Activated naive CD8-positive, alpha-beta T cell (primary cell): ENCODE data around the gene URAD.
"Not testable (repeated sequence)": the region's sequence is repeated elsewhere in the genome, so short reads cannot be mapped to it uniquely, and the experiment has no call there.

ENCODE experiments used
- H3K27ac Mint-ChIP-seq: one replicate; pipeline ENCODE4 v1.8.0; 2021; ENCODE audit warnings: mixed read lengths
- H3K27me3 Mint-ChIP-seq: one replicate; pipeline ENCODE4 v1.8.0; 2021; ENCODE audit warnings: mixed read lengths
- H3K36me3 Mint-ChIP-seq: one replicate; pipeline ENCODE4 v1.8.0; 2021; ENCODE audit warnings: mixed read lengths
- H3K4me1 Mint-ChIP-seq: one replicate; pipeline ENCODE4 v1.8.0; 2021; ENCODE audit warnings: low read depth, mixed read lengths
- H3K4me3 Mint-ChIP-seq: one replicate; pipeline ENCODE4 v1.8.0; 2021; ENCODE audit warnings: mild to moderate bottlenecking, mixed read lengths
- H3K9me3 Mint-ChIP-seq: one replicate; pipeline ENCODE4 v1.8.0; 2021; ENCODE audit warnings: low read depth, mixed read lengths

Gene URAD

DNA sequence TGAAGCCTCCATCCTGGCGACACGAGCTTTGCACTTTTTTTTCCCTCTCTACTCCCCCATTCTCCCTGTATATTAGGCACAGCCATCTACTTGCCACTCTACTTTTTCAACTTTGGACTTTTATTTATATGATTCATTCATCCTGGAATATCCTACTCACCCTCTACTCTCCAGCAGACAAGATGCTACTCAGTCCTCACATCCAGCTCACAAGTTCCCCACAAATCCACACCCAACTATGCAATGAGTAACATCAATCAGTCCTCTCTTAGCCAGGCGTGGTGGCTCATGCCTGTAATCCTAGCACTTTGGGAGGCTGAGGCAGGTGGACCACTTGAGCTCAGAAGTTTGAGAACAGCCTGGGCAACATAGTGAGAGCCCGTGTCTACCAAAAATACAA lies 23.9 kb upstream of the URAD start:
- Mint-ChIP-seq H3K36me3 (no peaks in the 10 kb centered on the region), H3K9me3 (no peaks in the 10 kb centered on the region), H3K4me1 (peaks cover 1% of the 10 kb centered on the region), H3K27ac (no peak overlapping the region), H3K27me3 (peaks cover 6% of the 10 kb centered on the region), H3K4me3 (no peak overlapping the region)

DNA sequence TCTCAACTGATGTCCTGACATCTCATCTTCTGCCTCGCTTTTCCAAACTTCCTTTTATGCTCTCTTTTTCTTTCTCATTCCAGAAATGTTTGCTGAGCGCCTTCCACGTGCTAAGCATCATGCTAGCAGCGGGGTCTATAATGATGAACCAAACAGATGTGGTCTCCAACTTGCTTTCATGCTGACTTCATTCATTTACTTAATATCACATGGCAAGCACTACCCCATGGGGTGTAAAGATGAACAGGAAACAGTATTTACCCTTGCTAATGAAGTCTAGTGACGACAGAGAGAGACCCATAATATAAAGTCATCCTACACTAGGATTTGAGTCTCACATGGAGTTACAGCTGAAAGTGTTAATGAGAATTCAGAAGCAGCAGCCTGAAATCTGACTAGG lies 21.6 kb upstream of the URAD start:
- Mint-ChIP-seq H3K9me3 (no peaks in the 10 kb centered on the region), H3K4me1 (peaks cover 1% of the 10 kb centered on the region), H3K36me3 (no peaks in the 10 kb centered on the region), H3K27ac (no peak overlapping the region), H3K4me3 (no peak overlapping the region), H3K27me3 (peaks cover 6% of the 10 kb centered on the region)

DNA sequence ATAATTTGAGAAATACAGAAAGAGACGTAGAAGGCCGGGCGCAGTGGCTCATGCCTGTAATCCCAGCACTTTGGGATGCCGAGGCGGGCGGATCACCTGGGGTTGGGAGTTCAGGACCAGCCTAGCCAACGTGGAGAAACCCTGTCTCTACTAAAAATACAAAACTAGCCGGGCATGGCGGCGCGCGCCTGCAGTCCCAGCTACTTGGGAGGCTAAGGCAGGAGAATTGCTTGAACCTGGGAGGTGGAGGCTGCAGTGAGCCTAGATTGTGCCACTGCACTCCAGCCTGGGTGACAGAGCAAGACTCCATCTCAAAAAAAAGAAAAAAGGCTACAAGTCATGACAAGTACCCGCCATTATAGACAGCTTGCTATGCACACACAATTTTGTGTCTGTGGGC lies 16.5 kb upstream of the URAD start:
- not testable (repeated sequence) for H3K4me1 Mint-ChIP-seq, H3K27me3 Mint-ChIP-seq, H3K27ac Mint-ChIP-seq, H3K4me3 Mint-ChIP-seq, H3K9me3 Mint-ChIP-seq, H3K36me3 Mint-ChIP-seq

DNA sequence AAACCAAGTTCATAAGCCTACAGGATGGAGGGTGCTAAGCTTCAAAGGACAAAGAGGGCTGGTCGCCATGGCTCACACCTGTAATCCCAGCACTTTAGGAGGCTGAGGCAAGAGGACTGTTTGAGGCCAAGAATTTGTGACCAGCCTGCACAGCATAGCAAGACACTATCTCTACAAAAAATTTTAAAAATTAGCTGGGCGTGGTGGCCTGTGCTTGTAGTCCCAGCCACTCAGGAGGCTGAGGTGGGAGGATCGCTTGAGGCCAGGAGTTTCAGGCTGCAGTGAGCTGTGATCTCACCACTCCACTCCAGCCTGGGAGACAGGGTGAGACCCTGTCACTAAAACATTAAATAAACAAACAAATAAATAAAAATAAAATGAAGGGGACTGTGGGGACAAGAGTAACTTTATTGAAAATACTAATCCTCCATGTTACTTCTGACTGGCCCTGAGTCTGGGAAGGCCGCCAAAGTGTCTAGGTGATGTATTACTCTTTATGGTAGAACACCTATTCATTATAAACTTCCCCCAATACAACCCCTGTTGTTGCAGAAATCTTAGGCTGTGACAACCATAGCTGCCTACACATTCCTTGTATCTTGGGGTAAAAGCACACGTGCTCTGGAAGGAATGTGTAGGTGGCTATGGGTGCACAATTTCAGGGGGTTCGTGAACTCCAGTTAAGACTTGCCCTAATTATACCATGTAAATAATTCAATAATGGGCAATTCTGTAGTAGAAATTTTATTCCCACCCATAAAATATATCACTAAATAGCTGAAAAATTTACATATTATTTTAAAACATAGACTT lies 14.6 kb upstream of the URAD start:
- H3K27ac Mint-ChIP-seq: no peak overlapping the region
- no peaks in the 10 kb centered on the region for H3K36me3 Mint-ChIP-seq
- H3K9me3 Mint-ChIP-seq: no peaks in the 10 kb centered on the region
- H3K4me1 Mint-ChIP-seq: peaks cover 2% of the 10 kb centered on the region
- H3K27me3 Mint-ChIP-seq: no peaks in the 10 kb centered on the region
- H3K4me3 Mint-ChIP-seq: no peak overlapping the region

DNA sequence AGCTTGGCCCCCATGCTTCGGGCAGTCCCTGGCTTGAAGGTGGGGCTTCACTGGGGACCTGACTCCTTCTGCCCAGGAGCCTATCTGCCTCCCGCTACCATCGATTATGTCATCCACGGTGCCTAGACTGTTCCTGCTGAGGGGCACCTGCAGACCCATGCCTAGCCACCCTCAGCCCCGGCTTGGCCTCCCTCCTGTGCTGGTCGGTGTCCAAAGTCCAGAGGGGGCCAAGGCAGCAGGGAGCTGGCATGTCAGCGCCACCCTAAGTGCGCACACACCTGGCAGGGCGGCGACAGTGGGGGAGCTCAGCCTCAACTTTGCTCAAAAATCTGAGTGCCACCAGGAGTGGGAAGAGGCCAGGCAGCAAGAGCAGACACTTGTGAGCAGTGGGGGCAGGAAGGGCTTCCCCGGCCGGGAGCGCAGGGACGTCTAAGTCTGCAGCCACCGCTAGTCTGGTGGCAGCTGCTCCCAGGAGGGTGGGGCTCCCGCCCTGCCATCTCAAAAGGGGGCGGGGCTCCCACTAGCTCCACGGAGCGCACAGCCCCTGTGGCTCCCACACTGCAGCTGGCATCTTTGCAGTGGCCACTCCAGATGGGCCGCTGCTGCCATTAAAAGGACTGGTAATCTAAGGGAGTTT lies 13.5 kb upstream of the URAD start:
- Mint-ChIP-seq H3K4me3 (no peak overlapping the region), H3K27me3 (no peaks in the 10 kb centered on the region), H3K36me3 (no peaks in the 10 kb centered on the region), H3K9me3 (no peaks in the 10 kb centered on the region), H3K27ac (no peak overlapping the region), H3K4me1 (peaks cover 5% of the 10 kb centered on the region)

DNA sequence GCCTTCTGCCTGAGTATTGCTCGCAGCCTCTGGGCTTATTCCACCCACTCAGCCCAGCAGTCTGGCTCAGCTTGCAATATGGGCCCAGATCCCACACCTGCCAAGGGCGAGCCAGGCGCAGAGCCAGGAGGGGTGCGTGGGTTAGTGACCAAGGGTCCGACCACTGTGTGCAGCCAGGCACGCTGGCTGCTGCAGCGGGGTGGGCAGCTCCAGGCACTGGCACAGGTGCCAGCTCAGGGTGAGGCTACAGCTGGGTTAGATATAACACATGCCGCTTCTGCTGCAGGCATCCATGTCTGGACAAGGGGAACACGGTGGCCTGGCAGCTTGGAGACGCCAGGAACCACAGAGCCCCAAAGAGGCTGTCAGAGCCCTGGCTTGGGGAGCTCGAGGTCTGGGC lies 12.6 kb upstream of the URAD start:
- H3K4me3 Mint-ChIP-seq: no peak overlapping the region
- no peaks in the 10 kb centered on the region for H3K9me3 Mint-ChIP-seq
- H3K4me1 Mint-ChIP-seq: peaks cover 5% of the 10 kb centered on the region
- no peaks in the 10 kb centered on the region for H3K36me3 Mint-ChIP-seq
- no peaks in the 10 kb centered on the region for H3K27me3 Mint-ChIP-seq
- no peak overlapping the region for H3K27ac Mint-ChIP-seq

DNA sequence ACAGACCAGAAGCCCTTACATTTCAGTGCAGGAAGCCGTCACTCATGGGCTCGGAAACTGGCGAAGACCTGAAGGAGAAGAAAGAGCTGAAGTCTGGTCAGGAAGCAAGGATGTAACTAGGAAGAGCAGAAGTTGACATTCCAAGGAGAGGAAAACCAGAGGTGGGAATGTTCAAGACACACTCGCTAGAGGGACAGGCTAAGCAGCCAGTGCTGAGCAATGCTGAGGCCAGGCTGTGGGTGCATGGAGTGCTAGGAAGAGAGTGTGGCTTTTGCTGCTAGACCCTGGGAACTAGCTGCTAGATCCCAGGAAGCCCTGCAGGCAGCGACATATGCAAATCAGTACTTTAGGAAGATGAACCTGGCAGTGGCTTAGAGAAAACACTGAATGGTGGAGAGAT lies 12.1 kb upstream of the URAD start:
- Mint-ChIP-seq H3K27me3 (no peaks in the 10 kb centered on the region), H3K27ac (no peak overlapping the region), H3K4me1 (peaks cover 5% of the 10 kb centered on the region), H3K9me3 (no peaks in the 10 kb centered on the region), H3K4me3 (no peak overlapping the region), H3K36me3 (no peaks in the 10 kb centered on the region)

DNA sequence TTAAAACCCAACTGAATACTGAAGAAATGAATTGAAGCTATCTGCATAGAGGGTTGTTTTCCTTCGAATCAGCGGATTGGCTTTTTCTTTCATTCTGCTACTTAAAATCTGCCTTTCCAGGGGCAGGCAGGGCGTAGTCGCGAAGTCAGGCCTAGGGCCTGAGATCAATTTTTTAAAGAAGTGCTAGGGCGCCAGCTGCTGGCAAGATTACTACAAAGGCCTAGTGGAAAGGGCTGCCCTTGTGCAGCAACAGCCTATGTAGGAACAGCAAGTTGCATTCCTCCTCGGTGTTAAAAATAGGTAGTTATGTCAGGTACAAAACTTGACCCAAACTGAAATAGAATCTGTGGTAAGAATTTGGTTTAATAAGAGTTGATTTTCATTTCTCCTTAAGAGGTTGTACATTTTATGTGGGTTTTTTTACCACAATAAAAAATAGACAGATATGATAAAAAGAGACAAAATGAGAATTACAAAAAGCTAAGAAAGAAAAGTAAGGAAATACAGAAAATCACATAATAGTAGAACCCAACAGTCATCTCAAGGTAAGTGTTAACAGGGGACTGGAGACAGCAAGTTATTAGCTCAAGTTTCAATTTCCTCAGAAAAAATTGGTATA lies 9.5 kb upstream of the URAD start:
- H3K27ac Mint-ChIP-seq: no peak overlapping the region
- H3K27me3 Mint-ChIP-seq: no peaks in the 10 kb centered on the region
- H3K9me3 Mint-ChIP-seq: no peaks in the 10 kb centered on the region
- H3K36me3 Mint-ChIP-seq: no peaks in the 10 kb centered on the region
- peaks cover 5% of the 10 kb centered on the region for H3K4me1 Mint-ChIP-seq
- no peak overlapping the region for H3K4me3 Mint-ChIP-seq

DNA sequence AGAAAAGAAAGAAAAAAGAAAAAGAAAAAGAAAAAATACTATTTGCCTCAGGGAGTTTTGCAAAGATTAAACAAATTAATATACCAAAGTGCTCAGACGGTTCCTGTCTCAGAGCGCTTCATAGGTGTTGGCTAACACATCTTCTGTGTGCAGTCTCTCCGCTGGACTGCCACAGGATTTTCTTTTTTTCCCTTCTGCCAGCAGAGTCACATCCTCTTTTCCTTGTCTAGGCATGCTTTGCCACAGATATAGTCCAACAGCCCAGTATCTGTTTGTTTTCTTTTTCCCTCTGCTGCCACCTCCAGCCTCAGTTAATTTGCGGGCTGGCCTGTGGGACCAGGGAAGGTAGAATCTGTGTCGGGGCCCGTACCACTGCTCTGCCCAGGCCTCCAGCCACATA lies 3.4 kb upstream of the URAD start:
- no peaks in the 10 kb centered on the region for H3K36me3 Mint-ChIP-seq
- H3K9me3 Mint-ChIP-seq: no peaks in the 10 kb centered on the region
- no peaks in the 10 kb centered on the region for H3K4me1 Mint-ChIP-seq
- H3K27ac Mint-ChIP-seq: no peak overlapping the region
- H3K4me3 Mint-ChIP-seq: no peak overlapping the region
- peaks cover 5% of the 10 kb centered on the region for H3K27me3 Mint-ChIP-seq

DNA sequence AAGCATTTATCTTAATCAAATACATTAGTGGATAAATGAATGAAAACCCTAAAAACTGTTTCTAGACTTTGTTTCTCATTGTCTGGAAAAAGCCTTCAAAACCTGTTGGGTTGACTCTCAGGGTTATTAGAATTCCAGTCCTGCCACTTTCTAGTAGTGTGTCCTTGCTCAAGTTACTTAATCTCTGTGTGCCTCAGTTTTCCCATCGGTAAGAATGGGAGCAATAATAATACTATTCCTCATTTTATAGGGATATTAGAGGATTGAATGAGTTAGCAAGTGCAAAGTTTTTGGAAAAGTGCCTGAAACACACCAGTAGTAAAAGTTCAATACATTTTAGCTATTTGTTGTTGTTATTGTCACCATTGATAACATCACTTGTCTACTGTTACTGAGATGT lies 2.9 kb downstream of the URAD start:
- no peak overlapping the region for H3K27ac Mint-ChIP-seq
- H3K4me3 Mint-ChIP-seq: no peak overlapping the region
- H3K4me1 Mint-ChIP-seq: peaks cover 1% of the 10 kb centered on the region
- H3K36me3 Mint-ChIP-seq: no peaks in the 10 kb centered on the region
- H3K9me3 Mint-ChIP-seq: no peaks in the 10 kb centered on the region
- peaks cover 30% of the 10 kb centered on the region for H3K27me3 Mint-ChIP-seq

DNA sequence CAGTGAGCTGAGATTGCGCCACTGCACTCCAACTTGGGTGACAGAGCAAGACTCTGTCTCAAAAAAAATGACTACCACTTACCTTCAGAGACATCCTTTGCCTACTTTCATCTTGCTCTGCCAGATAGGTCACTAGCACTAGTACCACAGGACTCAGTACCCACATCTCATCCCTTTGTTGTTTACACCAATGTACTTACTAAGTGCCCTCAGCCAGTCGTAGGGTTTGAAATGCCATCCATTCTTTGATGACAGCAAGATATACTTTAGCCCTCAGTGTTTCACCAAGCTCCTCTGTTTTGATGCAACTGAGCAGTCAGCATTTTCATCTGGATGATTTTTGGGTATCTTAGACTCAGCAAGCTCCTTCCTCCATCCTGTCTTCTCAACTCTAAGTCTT lies 6.1 kb downstream of the URAD start:
- H3K36me3 Mint-ChIP-seq: no peaks in the 10 kb centered on the region
- no peak overlapping the region for H3K4me3 Mint-ChIP-seq
- H3K9me3 Mint-ChIP-seq: no peaks in the 10 kb centered on the region
- no peak overlapping the region for H3K27ac Mint-ChIP-seq
- peaks cover 42% of the 10 kb centered on the region for H3K27me3 Mint-ChIP-seq
- peaks cover 19% of the 10 kb centered on the region for H3K4me1 Mint-ChIP-seq

DNA sequence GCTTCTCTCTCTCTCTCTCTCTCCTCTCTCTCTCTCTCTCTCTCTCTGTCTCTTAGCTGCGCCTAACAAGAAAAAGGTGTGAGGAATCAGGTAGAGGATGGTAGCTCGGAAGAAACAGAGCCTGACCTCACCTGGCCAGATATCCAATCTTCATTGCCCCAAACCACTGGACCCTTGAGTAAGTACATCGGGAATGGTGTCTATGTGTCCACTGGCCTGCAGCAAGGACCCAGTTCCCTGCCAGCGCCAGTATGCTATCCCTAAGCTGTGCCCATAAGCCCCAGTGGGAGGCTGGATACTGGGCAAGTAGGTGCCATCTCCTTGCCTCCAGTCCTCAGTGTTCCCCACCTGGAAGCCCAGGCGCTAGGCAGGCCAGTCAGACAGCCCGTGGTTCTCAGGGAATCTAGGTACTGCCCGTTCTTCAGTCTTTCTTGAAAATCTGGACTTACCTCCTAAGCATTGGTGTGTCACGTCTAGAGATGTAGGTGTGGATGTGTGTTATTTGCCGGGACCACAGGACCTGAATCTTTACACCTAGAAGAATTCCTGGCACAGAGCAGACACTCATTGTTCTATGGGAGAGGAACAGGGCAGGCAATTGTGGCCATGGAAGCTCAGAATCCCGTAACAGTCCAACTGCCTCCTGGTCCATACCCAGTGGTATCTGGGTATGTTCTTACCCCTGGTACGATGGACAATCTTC lies 7.3 kb downstream of the URAD start:
- Mint-ChIP-seq H3K27me3 (peaks cover 44% of the 10 kb centered on the region), H3K9me3 (no peaks in the 10 kb centered on the region), H3K4me1 (peaks cover 20% of the 10 kb centered on the region), H3K4me3 (no peak overlapping the region), H3K36me3 (no peaks in the 10 kb centered on the region), H3K27ac (no peak overlapping the region)

DNA sequence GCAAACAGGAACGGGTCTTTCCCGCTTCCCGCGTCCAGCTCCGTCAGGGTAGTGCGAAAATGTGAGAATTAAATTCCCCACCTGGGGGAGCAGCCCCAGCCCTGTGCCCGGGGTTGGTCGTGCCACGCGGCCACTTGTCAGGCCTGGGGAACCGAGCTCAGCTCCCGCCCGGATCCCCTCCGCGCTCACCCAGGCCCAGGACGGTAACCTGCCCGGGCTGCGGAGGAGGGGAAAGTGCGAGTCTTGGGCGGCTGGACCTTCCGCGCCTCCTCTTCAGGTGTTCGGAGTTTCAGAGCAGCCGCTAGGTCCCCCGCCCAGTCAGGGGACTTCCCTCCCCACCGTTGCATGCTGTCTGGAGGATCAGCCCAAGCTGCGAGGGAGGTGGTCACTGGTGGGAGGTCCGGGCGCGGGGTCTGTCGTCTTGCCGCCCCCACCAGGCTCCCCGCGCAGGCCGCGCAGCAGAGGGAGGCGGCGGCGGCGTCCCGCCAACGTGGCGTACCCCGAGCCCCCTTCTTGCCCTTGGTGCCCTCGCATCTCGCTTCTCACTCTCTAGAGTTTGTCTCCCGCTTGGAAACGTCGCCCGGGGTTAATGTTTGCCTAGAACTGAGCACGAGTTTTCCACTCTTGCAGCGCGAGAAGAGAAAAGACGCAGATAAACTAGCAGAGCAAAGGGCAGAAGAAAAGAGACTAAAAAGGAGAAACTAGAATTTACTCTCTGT lies 8.1 kb downstream of the URAD start:
- Mint-ChIP-seq H3K27me3 (peaks cover 47% of the 10 kb centered on the region), H3K27ac (no peak overlapping the region), H3K9me3 (no peaks in the 10 kb centered on the region), H3K36me3 (no peaks in the 10 kb centered on the region), H3K4me3 (peak overlapping the region; percentile 46), H3K4me1 (peaks cover 23% of the 10 kb centered on the region)

DNA sequence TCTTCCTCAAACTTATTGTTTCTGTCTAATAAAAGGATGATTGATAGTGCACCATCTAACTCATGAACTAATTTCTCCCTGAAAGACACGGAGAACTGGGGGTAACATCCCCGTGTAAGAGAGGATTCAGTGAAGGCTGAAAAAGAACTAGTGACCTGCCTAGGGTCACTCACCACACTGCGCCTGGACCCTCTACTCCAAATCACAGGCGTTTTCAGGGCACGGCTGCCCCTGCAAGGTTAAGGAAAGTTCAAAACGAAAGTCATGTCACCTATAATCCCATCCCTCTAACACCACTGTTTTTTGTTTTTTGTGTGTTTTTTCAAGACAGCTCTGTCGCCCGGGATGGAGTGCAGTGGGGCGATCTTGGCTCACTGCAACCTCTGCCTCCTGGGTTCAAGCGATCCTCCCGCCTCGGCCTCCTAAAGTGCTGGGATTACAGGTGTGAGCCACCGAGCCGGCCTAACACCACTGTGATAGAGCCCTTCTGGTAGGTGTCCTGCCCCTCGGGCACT lies 8.7 kb downstream of the URAD start:
- peak overlapping the region; percentile 46 for H3K4me3 Mint-ChIP-seq
- H3K9me3 Mint-ChIP-seq: no peaks in the 10 kb centered on the region
- H3K27ac Mint-ChIP-seq: no peak overlapping the region
- H3K27me3 Mint-ChIP-seq: peaks cover 52% of the 10 kb centered on the region
- H3K4me1 Mint-ChIP-seq: peaks cover 23% of the 10 kb centered on the region
- H3K36me3 Mint-ChIP-seq: no peaks in the 10 kb centered on the region
